H9 (cell line): ENCODE measurements around the gene TMEM108. TPM values are rescaled to one million over a fixed set of nuclear protein-coding genes. Genes with fewer than 3 reads are reported as not detected.

Source experiments
- DNase-seq: peaks from one replicate; pipeline ENCODE4 v3.0.0-alpha.2; 2017
- H2AFZ ChIP-seq: one replicate; pipeline ENCODE4 v1.6.1; 2013; ENCODE audit warnings: mild to moderate bottlenecking, low read length, control low read depth, moderate library complexity
- H2AK5ac ChIP-seq: 2 replicates; pipeline ENCODE4 v1.6.1; 2013; ENCODE audit warnings: low read length, control low read depth, mixed read lengths; ENCODE audit not compliant: insufficient read length
- H2BK120ac ChIP-seq: one replicate; pipeline ENCODE4 v1.6.1; 2013; ENCODE audit warnings: low read depth, mild to moderate bottlenecking, low read length, control low read depth, inconsistent platforms; ENCODE audit not compliant: poor library complexity, severe bottlenecking
- H2BK12ac ChIP-seq: 2 replicates; pipeline ENCODE4 v1.6.1; 2013; ENCODE audit warnings: low read length, control low read depth, mixed read lengths, low read depth; ENCODE audit not compliant: insufficient read length
- H2BK15ac ChIP-seq: 2 replicates; pipeline ENCODE4 v1.6.1; 2013; ENCODE audit warnings: low read depth, low read length, control low read depth
- H2BK20ac ChIP-seq: one replicate; pipeline ENCODE4 v1.6.1; 2013; ENCODE audit warnings: low read depth, mild to moderate bottlenecking, low read length, control low read depth, inconsistent platforms; ENCODE audit not compliant: poor library complexity, severe bottlenecking
- H2BK5ac ChIP-seq: 2 replicates; pipeline ENCODE4 v1.6.1; 2013; ENCODE audit warnings: low read length, control low read depth, mixed read lengths; ENCODE audit not compliant: insufficient read length
- H3K14ac ChIP-seq: 2 replicates; pipeline ENCODE4 v1.6.1; 2013; ENCODE audit warnings: low read length, control low read depth; ENCODE audit not compliant: insufficient read depth
- H3K18ac ChIP-seq: 2 replicates; pipeline ENCODE4 v1.6.1; 2013; ENCODE audit warnings: low read depth, mild to moderate bottlenecking, mixed read lengths, low read length, control low read depth; ENCODE audit not compliant: insufficient read length
- H3K23ac ChIP-seq: 2 replicates; pipeline ENCODE4 v1.6.1; 2013; ENCODE audit warnings: low read length, control low read depth, mixed read lengths, low read depth; ENCODE audit not compliant: insufficient read length
- H3K23me2 ChIP-seq: 2 replicates; pipeline ENCODE4 v1.6.1; 2013; ENCODE audit warnings: low read depth, mild to moderate bottlenecking, mixed read lengths, low read length, control low read depth; ENCODE audit not compliant: insufficient read length, poor library complexity, severe bottlenecking
- H3K27ac ChIP-seq: 2 replicates; pipeline ENCODE4 v1.5.1; 2013; ENCODE audit warnings: low read length, control low read depth, mixed read lengths, low read depth; ENCODE audit not compliant: insufficient read length
- H3K27me3 ChIP-seq: 2 replicates; pipeline ENCODE4 v1.6.1; 2013; ENCODE audit warnings: low read length, control low read depth, inconsistent platforms; ENCODE audit not compliant: insufficient read depth
- H3K4ac ChIP-seq: 2 replicates; pipeline ENCODE4 v1.6.1; 2013; ENCODE audit warnings: low read depth, mild to moderate bottlenecking, control low read depth, inconsistent platforms, low read length, moderate library complexity
- H3K4me1 ChIP-seq: 2 replicates; pipeline ENCODE4 v1.6.1; 2013; ENCODE audit warnings: low read length, control low read depth, inconsistent platforms; ENCODE audit not compliant: insufficient read depth
- H3K4me2 ChIP-seq: 2 replicates; pipeline ENCODE4 v1.6.1; 2013; ENCODE audit warnings: low read length, control low read depth, mixed read lengths; ENCODE audit not compliant: insufficient read length, insufficient read depth
- H3K56ac ChIP-seq: 2 replicates; pipeline ENCODE4 v1.6.1; 2013; ENCODE audit warnings: low read depth, mild to moderate bottlenecking, mixed read lengths, low read length, control low read depth; ENCODE audit not compliant: insufficient read length
- H3K79me1 ChIP-seq: 2 replicates; pipeline ENCODE4 v1.6.1; 2013; ENCODE audit warnings: low read depth, mild to moderate bottlenecking, moderate library complexity, low read length, control low read depth, inconsistent platforms; ENCODE audit not compliant: insufficient read depth, poor library complexity, severe bottlenecking
- H3K79me2 ChIP-seq: 2 replicates; pipeline ENCODE4 v1.6.1; 2013; ENCODE audit warnings: low read length, control low read depth, inconsistent platforms; ENCODE audit not compliant: insufficient read depth
- H3K9ac ChIP-seq: 2 replicates; pipeline ENCODE4 v1.6.1; 2013; ENCODE audit warnings: low read length, control low read depth, mixed read lengths; ENCODE audit not compliant: insufficient read length; ENCODE audit errors: extremely low read depth
- H3K9me3 ChIP-seq: one replicate; pipeline ENCODE4 v1.6.1; 2013; ENCODE audit warnings: low read depth, low read length, inconsistent platforms; ENCODE audit not compliant: control insufficient read depth
- H3T11ph ChIP-seq: one replicate; pipeline ENCODE4 v1.6.1; 2013; ENCODE audit warnings: mild to moderate bottlenecking, low read length, control low read depth, inconsistent platforms
- H4K20me1 ChIP-seq: one replicate; pipeline ENCODE4 v1.6.1; 2013; ENCODE audit not compliant: control insufficient read depth, insufficient read length, insufficient read depth
- H4K5ac ChIP-seq: 2 replicates; pipeline ENCODE4 v1.6.1; 2013; ENCODE audit warnings: low read depth, mild to moderate bottlenecking, mixed read lengths, low read length, control low read depth; ENCODE audit not compliant: insufficient read length
- H4K8ac ChIP-seq: replicated peaks from 2 replicates; pipeline ENCODE4 v1.6.1; 2013; ENCODE audit warnings: low read length, control low read depth, mixed read lengths, low read depth; ENCODE audit not compliant: insufficient read length
- H4K91ac ChIP-seq: 2 replicates; pipeline ENCODE4 v1.6.1; 2013; ENCODE audit warnings: low read depth, mild to moderate bottlenecking, moderate library complexity, mixed read lengths, low read length, control low read depth; ENCODE audit not compliant: insufficient read length
- H3K27ac Mint-ChIP-seq, 3 experiments: 2 replicates in 2 of 3; 3 replicates in 1 of 3; pipeline ENCODE4 v1.8.0; 2020 to 2021; ENCODE audit warnings: mixed read lengths in 3 of 3, mild to moderate bottlenecking in 1 of 3, moderate library complexity in 1 of 3
- H3K27me3 Mint-ChIP-seq: 2 replicates; pipeline ENCODE4 v1.8.0; 2021; ENCODE audit warnings: low read depth, mild to moderate bottlenecking, moderate library complexity, mixed read lengths
- H3K36me3 Mint-ChIP-seq, 3 experiments: 2 replicates in 2 of 3; 3 replicates in 1 of 3; pipeline ENCODE4 v1.8.0; 2020 to 2021; ENCODE audit warnings: low read depth in 3 of 3, mixed read lengths in 3 of 3; ENCODE audit not compliant: insufficient read depth in 1 of 3
- H3K4me1 Mint-ChIP-seq, 2 experiments: 2 replicates each; pipeline ENCODE4 v1.8.0; 2020; ENCODE audit warnings: mixed read lengths in 2 of 2
- H3K4me3 Mint-ChIP-seq, 2 experiments: 2 replicates in 1 of 2; 3 replicates in 1 of 2; pipeline ENCODE4 v1.8.0; 2020 to 2021; ENCODE audit warnings: mild to moderate bottlenecking in 2 of 2, mixed read lengths in 2 of 2, moderate library complexity in 1 of 2
- H3K9me3 Mint-ChIP-seq, 2 experiments: 2 replicates in 1 of 2; 3 replicates in 1 of 2; pipeline ENCODE4 v1.8.0; 2020; ENCODE audit warnings: mild to moderate bottlenecking in 2 of 2, mixed read lengths in 2 of 2, moderate library complexity in 1 of 2
- CTCF ChIP-seq: fragments of 200-600 bp; sonication (generic); conservative IDR thresholded peaks from 3 replicates; pipeline ENCODE4 v1.8.0; 2021; ENCODE audit warnings: antibody characterized with exemption, mild to moderate bottlenecking
- whole genome bisulfite sequencing: extraction: QIAGEN DNeasy Blood & Tissue Kit; methylation state at CpG from one replicate; pipeline ENCODE4 v1.1.7; 2013; ENCODE audit warnings: missing lambda C conversion rate, low lambda C conversion rate, mixed read lengths; ENCODE audit not compliant: insufficient read length; ENCODE audit errors: extremely low coverage; 5-methylcytosine and 5-hydroxymethylcytosine counted together
- total RNA-seq: library from RNA; stranded (reverse); gene quantifications from 2 replicates; pipeline ENCODE4 v1.2.1, GENCODE V29; 2021

Gene TMEM108
- total RNA-seq, 1 experiment from 2014 or later, result 5.0 TPM

- Histone ChIP-seq H2AK5ac (no peak overlapping the region), H2BK5ac (no peak overlapping the region), H3K56ac (no peak overlapping the region), H3K9ac (no peak overlapping the region), H3K23me2 (no peaks in the 10 kb centered on the region), H3K27me3 (no peaks in the 10 kb centered on the region), H3K9me3 (no peaks in the 10 kb centered on the region), H2BK20ac (no peak overlapping the region), H3K4ac (no peak overlapping the region), H3T11ph (no peak overlapping the region), H3K23ac (no peak overlapping the region), H3K14ac (no peak overlapping the region), H2BK12ac (no peak overlapping the region), H3K79me1 (no peaks in the 10 kb centered on the region), H3K79me2 (no peaks in the 10 kb centered on the region), H4K91ac (no peak overlapping the region), H3K4me1 (no peaks in the 10 kb centered on the region), H4K5ac (no peak overlapping the region), H3K4me2 (no peak overlapping the region), H2BK15ac (no peak overlapping the region), H3K27ac (no peak overlapping the region), H3K18ac (no peak overlapping the region), H4K20me1 (no peaks in the 10 kb centered on the region), H2AFZ (no peak overlapping the region), H4K8ac (no peak overlapping the region), H2BK120ac (no peak overlapping the region)
- DNase-seq, result peak; percentile 54
- Mint-ChIP-seq H3K4me3 (no peak overlapping the region; a peak in 1 of 5 replicates), H3K36me3 (no peaks in the 10 kb centered on the region), H3K9me3 (no peaks in the 10 kb centered on the region), H3K27ac (no peak overlapping the region; a peak in 2 of 7 replicates), H3K4me1 (peaks cover 11 to 25% of the 10 kb centered on the region in 2 experiments), H3K27me3 (no peaks in the 10 kb centered on the region)
- no CpG with 5 or more reads among the region's 1 CpG for WGBS
- TF ChIP-seq CTCF, result no peak
Measured at GRCh38 chr3:133330065-133330464, 291.9 kb downstream of the TMEM108 start.
